WERI-Rb-1 (cell line): ENCODE measurements around the gene ALCAM.

Experiments
- DNase-seq: peaks from one replicate; pipeline ENCODE4 v3.0.0-alpha.2; 2020
- H3K27ac ChIP-seq: fragments of 250-450 bp; sonication (Bioruptor Pico); 2 replicates; pipeline ENCODE4 v1.5.1; 2020; ENCODE audit warnings: mild to moderate bottlenecking, moderate library complexity
- H3K27me3 ChIP-seq: fragments of 250-450 bp; sonication (Bioruptor Pico); 2 replicates; pipeline ENCODE4 v1.5.1; 2021; ENCODE audit warnings: mild to moderate bottlenecking, low read depth, moderate library complexity; ENCODE audit not compliant: insufficient read depth, severe bottlenecking
- H3K36me3 ChIP-seq: fragments of 250-450 bp; sonication (Bioruptor Pico); 2 replicates; pipeline ENCODE4 v1.5.1; 2020; ENCODE audit warnings: mild to moderate bottlenecking, moderate library complexity
- H3K4me3 ChIP-seq: 2 replicates; pipeline ENCODE4 v1.5.1; 2011; ENCODE audit warnings: low read depth, mild to moderate bottlenecking, control low read depth, low read length
- H3K9me3 ChIP-seq: fragments of 250-450 bp; sonication (Bioruptor Pico); 2 replicates; pipeline ENCODE4 v1.5.1; 2021; ENCODE audit warnings: mild to moderate bottlenecking, moderate library complexity; ENCODE audit not compliant: severe bottlenecking
- TF ChIP-seq, protein P1 (sequence below): IDR thresholded peaks from 2 replicates; pipeline ENCODE4 v1.5.1; 2011; ENCODE audit warnings: low read depth, mild to moderate bottlenecking, control low read depth, inconsistent platforms, low read length

Gene ALCAM

GRCh38 chr3:105513042-105513441, 146.3 kb downstream of the ALCAM start:
- no peaks in the 10 kb centered on the region for H3K9me3 ChIP-seq
- no peaks in the 10 kb centered on the region for H3K36me3 ChIP-seq
- TF ChIP-seq, protein P1, sequence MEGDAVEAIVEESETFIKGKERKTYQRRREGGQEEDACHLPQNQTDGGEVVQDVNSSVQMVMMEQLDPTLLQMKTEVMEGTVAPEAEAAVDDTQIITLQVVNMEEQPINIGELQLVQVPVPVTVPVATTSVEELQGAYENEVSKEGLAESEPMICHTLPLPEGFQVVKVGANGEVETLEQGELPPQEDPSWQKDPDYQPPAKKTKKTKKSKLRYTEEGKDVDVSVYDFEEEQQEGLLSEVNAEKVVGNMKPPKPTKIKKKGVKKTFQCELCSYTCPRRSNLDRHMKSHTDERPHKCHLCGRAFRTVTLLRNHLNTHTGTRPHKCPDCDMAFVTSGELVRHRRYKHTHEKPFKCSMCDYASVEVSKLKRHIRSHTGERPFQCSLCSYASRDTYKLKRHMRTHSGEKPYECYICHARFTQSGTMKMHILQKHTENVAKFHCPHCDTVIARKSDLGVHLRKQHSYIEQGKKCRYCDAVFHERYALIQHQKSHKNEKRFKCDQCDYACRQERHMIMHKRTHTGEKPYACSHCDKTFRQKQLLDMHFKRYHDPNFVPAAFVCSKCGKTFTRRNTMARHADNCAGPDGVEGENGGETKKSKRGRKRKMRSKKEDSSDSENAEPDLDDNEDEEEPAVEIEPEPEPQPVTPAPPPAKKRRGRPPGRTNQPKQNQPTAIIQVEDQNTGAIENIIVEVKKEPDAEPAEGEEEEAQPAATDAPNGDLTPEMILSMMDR, result no peak
- H3K27ac ChIP-seq, result no peak overlapping the region
- no peaks in the 10 kb centered on the region for H3K27me3 ChIP-seq
- H3K4me3 ChIP-seq, result no peak overlapping the region
- no peak for DNase-seq

DNA sequence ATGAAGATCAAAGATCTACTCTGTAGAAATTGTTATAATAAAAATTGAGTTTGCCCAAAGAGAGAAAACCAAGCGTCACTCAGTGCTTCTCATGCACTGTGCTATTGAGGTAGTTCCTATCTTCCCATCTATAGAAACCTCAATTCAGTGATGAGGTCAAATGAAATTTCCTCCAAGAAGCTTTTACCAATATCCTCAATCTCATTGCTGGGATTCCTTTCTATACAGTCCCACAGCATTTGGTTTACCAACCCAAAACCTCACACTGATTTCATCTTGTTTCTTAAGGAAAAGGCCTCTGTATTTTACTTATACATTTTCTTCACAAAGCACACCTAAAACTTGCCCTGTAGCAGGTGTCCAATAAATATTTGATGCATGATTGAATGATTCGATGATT, 147.2 kb downstream of the ALCAM start:
- no peaks in the 10 kb centered on the region for H3K27me3 ChIP-seq
- no peak for DNase-seq
- no peaks in the 10 kb centered on the region for H3K9me3 ChIP-seq
- H3K27ac ChIP-seq, result no peak overlapping the region
- no peak overlapping the region for H3K4me3 ChIP-seq
- TF ChIP-seq, protein P1, result no peak
- no peaks in the 10 kb centered on the region for H3K36me3 ChIP-seq

GRCh38 chr3:105515372-105515771, 148.7 kb downstream of the ALCAM start:
- Histone ChIP-seq H3K27ac (no peak overlapping the region), H3K9me3 (no peaks in the 10 kb centered on the region), H3K4me3 (no peak overlapping the region), H3K27me3 (no peaks in the 10 kb centered on the region), H3K36me3 (no peaks in the 10 kb centered on the region)
- no peak for DNase-seq
- TF ChIP-seq, protein P1, result no peak

DNA sequence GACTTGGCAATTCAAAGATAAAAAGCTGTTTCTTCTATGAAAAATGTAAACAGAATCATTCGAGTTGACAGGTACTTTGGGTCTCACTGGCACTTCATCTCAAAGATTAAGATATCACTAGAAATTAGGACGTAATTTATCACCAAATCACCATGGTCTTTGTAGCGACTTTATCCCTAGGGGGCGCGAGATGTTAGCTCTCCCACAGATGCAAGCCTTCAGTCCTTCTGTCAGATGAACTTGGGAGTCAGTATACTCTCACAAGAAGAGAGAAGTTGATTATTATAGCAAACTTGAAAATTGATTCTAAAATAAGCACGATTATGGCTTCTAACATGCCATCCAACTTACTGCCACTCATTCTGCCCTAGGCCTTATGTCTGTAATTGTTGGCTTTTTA, 150.3 kb downstream of the ALCAM start:
- Histone ChIP-seq H3K27ac (no peak overlapping the region), H3K9me3 (no peaks in the 10 kb centered on the region), H3K4me3 (no peak overlapping the region), H3K27me3 (no peaks in the 10 kb centered on the region), H3K36me3 (no peaks in the 10 kb centered on the region)
- no peak for DNase-seq
- TF ChIP-seq, protein P1, result no peak

- Histone ChIP-seq H3K4me3 (no peak overlapping the region), H3K27me3 (no peaks in the 10 kb centered on the region), H3K27ac (no peak overlapping the region), H3K9me3 (no peaks in the 10 kb centered on the region), H3K36me3 (no peaks in the 10 kb centered on the region)
- DNase-seq, result no peak
- TF ChIP-seq, protein P1, result no peak
Measured at GRCh38 chr3:105518203-105518602, 151.5 kb downstream of the ALCAM start.

- H3K9me3 ChIP-seq, result no peaks in the 10 kb centered on the region
- H3K27me3 ChIP-seq, result no peaks in the 10 kb centered on the region
- TF ChIP-seq, protein P1, result peak; percentile 34; the same call in 1 of the 2 replicates
- DNase-seq, result peak; percentile 18
- no peak overlapping the region for H3K4me3 ChIP-seq
- H3K27ac ChIP-seq, result no peak overlapping the region
- H3K36me3 ChIP-seq, result no peaks in the 10 kb centered on the region
Measured at GRCh38 chr3:105518806-105519418, 152.2 kb downstream of the ALCAM start.
